ENCODE data around the gene GTF3A.

The GTF3A gene

DNA sequence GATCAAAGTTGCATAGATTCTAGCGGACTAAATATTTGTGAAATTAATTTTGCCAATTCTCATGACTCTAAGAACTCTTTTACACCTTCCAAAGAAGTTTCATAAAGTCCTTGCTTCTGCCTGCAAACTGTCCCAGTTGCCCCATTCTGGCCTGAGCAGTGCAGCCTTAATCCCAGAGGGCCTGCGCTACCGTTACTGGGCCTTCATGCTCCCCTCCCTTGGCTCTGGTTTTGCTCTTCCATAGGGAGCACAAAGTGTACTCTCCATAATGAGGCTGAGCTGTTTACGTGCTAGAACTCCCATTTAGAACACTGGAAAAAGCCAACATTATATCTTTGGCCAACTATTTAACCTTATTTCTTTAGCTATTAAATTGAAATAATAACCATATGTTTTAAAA is 23.9 kb downstream of the GTF3A start:
- no peak for FAIRE-seq

GRCh38 chr13:27449081-27449603 is 24.7 kb downstream of the GTF3A start:
- no peak for FAIRE-seq
- TF ChIP-seq POLR2A (IDR thresholded peaks at IDR 0.05; ENCODE audit: low read depth, low read length): no peak
- no peak for DNase-seq (ENCODE audit: insufficient read length, low spot score)

More for the DNA sequence above, 23.9 kb downstream of the GTF3A start:
- no peak for DNase-seq (ENCODE audit: insufficient read length, low spot score)
- no peak for TF ChIP-seq POLR2A (IDR thresholded peaks at IDR 0.05; ENCODE audit: low read depth, low read length)

GRCh38 chr13:27449936-27450828 is 25.8 kb downstream of the GTF3A start, which contains the start of gene MTIF3:
Gene MTIF3, minus strand, starts transcription at chr13:27450564. Its CDS starts 10,116 bp downstream, at chr13:27440448.
- DNase-seq (ENCODE audit: insufficient read length, low spot score) (peak; percentile 62), FAIRE-seq (no peak)
- peak; percentile 56 for TF ChIP-seq POLR2A (IDR thresholded peaks at IDR 0.05; ENCODE audit: low read depth, low read length)

GRCh38 chr13:27450921-27451471 is 26.6 kb downstream of the GTF3A start:
- FAIRE-seq: no peak
- no peak for TF ChIP-seq POLR2A (IDR thresholded peaks at IDR 0.05; ENCODE audit: low read depth, low read length)
- no peak for DNase-seq (ENCODE audit: insufficient read length, low spot score)

GRCh38 chr13:27455331-27455855 is 31.0 kb downstream of the GTF3A start:
- DNase-seq (ENCODE audit: insufficient read length, low spot score) (no peak), FAIRE-seq (no peak)
- no peak for TF ChIP-seq POLR2A (IDR thresholded peaks at IDR 0.05; ENCODE audit: low read depth, low read length)

DNA sequence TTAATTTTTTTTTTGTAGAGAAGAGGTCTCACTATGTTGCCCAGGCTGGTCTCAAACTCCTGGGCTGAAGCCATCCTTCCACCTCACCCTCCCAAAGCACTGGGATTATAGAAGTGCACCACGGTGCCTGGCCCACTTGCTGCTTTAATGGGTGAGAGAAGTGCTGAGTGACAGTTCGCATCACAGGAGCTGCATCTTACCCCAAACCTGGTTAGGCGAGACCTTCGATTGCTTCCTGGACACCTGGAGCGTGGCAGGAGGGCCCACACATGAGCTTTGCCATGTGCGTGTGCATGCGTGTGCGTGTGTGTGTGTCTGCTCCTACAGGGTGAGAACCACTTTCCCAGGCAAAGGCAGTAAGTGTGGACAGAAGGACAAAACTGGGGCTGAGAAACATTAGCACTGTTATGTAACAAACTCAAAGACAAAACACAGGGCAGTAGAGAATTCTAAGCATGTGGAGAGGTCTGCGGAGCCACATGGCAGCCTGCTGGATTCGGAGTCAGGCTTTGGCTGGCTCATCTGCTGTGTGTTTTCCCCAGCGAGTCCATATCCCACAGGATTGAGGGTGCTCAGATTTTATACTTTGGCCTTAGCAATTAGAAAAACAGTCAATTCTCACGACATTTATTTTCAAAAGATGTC is 37.6 kb downstream of the GTF3A start:
- FAIRE-seq (no peak), DNase-seq (ENCODE audit: insufficient read length, low spot score) (no peak)
- TF ChIP-seq POLR2A (IDR thresholded peaks at IDR 0.05; ENCODE audit: low read depth, low read length): no peak

- FAIRE-seq: no peak
- DNase-seq (ENCODE audit: insufficient read length, low spot score): no peak
- no peak for TF ChIP-seq POLR2A (IDR thresholded peaks at IDR 0.05; ENCODE audit: low read depth, low read length)
Measured at GRCh38 chr13:27463500-27463899, 39.1 kb downstream of the GTF3A start.

DNA sequence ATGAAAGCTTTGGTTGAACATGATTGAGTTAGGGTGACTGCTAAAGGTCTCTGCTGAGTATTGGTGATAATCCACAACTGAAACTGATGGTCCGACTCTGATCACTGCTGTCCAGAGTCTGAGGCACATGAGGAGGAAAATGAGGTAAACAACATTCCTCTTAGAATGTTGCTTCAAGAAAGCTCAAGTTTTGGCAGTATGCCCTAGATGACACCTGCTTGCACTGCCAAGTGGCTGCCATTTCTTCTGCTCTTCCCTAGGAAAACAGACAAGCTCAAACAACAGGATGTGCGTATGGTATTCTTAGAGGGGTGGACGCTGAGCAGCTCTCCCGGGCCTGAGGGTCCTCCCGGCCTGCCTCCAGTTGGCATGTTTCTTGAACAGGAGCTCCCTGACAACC is 41.2 kb downstream of the GTF3A start:
- TF ChIP-seq POLR2A (IDR thresholded peaks at IDR 0.05; ENCODE audit: low read depth, low read length): no peak
- DNase-seq (ENCODE audit: insufficient read length, low spot score): no peak
- FAIRE-seq: no peak

DNA sequence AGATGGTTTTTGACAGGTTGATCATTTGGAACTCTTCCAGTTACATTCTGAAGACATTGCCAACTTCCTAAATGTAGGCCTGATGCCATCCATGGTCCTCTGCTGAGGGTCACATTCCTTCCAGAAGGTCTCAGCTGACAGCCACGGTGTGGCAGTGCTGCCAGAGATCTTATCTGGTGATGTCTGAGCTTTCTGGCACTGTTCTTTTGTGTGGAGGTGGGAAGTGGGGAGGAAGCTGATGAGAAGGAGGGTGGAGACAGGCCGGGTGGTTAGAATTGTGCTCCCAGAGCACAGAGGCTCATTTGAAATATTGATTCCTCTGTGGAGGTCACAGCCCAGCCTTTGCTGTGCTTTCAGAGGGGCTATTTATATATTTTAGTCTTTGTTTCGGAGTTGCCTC is 42.1 kb downstream of the GTF3A start:
- TF ChIP-seq POLR2A (IDR thresholded peaks at IDR 0.05; ENCODE audit: low read depth, low read length): no peak
- FAIRE-seq (no peak), DNase-seq (ENCODE audit: insufficient read length, low spot score) (no peak)

- DNase-seq (ENCODE audit: insufficient read length, low spot score): no peak
- no peak for TF ChIP-seq POLR2A (IDR thresholded peaks at IDR 0.05; ENCODE audit: low read depth, low read length)
- FAIRE-seq: no peak
Measured at GRCh38 chr13:27470075-27470820, 45.8 kb downstream of the GTF3A start.

- FAIRE-seq (no peak), DNase-seq (ENCODE audit: insufficient read length, low spot score) (no peak)
- TF ChIP-seq POLR2A (IDR thresholded peaks at IDR 0.05; ENCODE audit: low read depth, low read length): no peak
Measured at GRCh38 chr13:27472441-27472840, 48.0 kb downstream of the GTF3A start.

GRCh38 chr13:27472941-27473340 is 48.5 kb downstream of the GTF3A start:
- DNase-seq (ENCODE audit: insufficient read length, low spot score): no peak
- no peak for FAIRE-seq
- TF ChIP-seq POLR2A (IDR thresholded peaks at IDR 0.05; ENCODE audit: low read depth, low read length): no peak

DNA sequence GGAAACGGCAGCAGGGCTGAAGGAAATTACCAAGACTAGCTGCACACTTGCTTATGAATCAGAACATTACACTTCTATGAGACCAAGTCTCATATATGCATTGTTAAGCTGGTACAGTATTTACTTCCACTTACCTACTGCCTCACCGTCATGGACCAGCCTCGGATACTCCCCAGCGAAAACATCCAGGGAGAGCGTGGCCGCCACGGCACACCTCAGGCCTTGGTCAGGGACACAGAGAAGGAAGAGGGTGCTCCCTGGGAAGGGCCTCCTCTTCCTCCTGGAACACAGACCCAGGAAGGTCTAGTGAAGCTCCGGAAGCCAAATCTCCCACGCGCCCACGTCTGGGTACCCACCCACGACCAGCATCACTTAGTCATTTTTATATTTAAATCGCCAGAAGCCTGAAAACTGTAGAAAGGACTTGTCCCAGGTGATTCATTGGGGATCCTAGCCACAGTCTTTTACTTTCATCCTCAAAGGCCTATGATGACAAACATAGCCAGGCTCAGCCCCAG is 50.4 kb downstream of the GTF3A start:
- TF ChIP-seq POLR2A (IDR thresholded peaks at IDR 0.05; ENCODE audit: low read depth, low read length): no peak
- DNase-seq (ENCODE audit: insufficient read length, low spot score): no peak
- FAIRE-seq: no peak

Data from H54 (cell line).